Raji (cell line): Measurements from ENCODE around the gene OTOF.

ENCODE experiments used
- POLR2A ChIP-seq: IDR thresholded peaks from 2 replicates; pipeline ENCODE4 v1.6.1; 2011; ENCODE audit warnings: low read depth, low read length, control low read depth; ENCODE audit not compliant: insufficient read depth

OTOF gene

GRCh38 chr2:26510344-26510973 is 32.5 kb upstream of the OTOF start:
- TF ChIP-seq POLR2A = no peak

GRCh38 chr2:26509141-26509540 is 31.2 kb upstream of the OTOF start:
- no peak for TF ChIP-seq POLR2A

- no peak for TF ChIP-seq POLR2A
Measured at GRCh38 chr2:26507932-26508331, 30.0 kb upstream of the OTOF start.

DNA sequence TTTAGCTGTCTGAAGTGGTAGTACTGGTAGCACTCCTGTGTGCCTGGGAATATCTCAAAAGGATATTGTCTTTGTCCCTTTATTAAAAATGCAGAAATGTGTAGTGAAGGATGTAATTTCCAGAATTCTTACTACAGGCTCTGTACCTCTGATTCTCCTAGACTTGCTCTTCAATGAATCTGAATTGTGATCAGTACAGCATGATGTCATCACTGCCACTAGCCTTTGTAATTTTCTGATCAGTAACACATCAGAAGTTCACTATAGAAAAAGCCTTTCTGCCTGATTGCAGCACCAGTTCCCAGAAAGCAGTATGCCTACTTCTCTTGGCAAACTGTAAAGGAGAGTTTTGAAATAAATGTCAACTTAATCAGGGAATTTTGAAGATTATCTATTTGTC is 29.2 kb upstream of the OTOF start:
- TF ChIP-seq POLR2A = no peak

DNA sequence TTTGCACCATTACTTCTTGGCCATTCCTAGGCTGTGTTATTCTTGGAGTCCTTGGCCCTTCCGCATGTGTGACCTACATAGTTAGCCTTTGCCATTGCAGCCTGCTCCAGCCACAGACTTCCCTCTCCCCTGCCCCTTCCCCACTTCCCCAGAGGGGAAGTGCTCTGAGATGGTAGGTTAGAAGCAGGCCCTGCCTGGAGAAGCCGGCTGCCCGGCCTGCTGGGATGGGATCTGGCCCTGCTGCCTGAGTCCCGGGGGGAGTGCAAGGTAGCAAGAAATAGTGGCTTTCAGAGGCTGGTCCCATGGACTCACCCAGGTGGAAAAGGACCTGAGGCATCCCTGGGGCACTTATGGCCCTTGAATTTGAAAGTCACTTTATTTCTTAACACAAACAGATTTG is 28.4 kb upstream of the OTOF start:
- TF ChIP-seq POLR2A = no peak

DNA sequence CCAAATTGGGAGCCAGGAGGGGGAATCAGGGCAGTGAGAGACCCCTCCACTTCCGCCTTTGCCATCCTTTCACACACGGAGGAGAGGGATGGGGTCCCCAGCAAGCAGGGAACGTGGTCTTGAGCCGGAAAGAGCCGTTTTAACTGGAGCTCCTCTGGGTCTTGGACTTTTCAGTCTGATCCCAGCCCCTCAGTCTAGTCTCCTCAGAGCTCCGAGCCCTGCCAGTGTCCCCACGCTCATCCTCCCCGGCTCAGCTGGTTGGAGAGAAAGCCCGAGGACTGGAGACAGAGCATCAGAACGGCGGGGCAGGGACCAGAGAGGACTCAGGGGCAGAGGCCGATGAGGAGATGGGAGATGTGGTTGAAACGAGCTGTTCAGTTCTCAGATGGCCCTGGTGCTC is 26.1 kb upstream of the OTOF start:
- no peak for TF ChIP-seq POLR2A

DNA sequence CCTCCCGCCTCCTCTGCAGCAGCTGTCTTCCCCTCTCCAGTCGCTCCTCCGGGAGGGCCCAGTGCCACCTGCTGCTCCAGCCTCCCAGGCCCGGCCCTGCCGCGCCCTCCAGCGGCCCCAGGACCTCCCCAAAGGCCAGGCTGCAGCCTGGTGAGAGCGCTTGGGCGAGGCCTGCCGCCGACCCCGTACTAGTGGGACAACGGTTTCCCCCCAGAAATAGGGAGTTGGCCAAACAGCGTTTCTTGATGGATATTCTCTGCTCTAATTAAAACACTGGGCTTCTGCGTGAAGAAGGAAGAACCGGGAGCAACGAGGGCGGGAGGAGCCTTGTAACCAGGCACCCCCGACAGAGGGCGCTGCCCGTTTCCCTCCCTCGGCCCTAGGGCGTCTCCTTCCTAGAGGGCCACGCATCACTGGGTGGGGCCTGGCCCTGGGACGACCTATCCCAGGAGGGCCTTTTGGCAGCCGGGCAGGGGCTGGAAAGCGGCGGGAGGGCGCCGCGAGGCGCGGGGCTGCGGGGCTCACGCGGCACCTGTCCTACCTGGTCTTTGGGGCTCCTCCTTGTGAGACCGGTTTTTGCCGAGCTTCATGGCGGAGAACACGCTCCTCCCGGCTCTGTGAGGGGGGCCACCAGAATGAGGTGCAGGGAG is 25.4 kb upstream of the OTOF start:
- no peak for TF ChIP-seq POLR2A

GRCh38 chr2:26500406-26500805 is 22.5 kb upstream of the OTOF start:
- TF ChIP-seq POLR2A = no peak

GRCh38 chr2:26495705-26496297 is 17.9 kb upstream of the OTOF start:
- TF ChIP-seq POLR2A = no peak

DNA sequence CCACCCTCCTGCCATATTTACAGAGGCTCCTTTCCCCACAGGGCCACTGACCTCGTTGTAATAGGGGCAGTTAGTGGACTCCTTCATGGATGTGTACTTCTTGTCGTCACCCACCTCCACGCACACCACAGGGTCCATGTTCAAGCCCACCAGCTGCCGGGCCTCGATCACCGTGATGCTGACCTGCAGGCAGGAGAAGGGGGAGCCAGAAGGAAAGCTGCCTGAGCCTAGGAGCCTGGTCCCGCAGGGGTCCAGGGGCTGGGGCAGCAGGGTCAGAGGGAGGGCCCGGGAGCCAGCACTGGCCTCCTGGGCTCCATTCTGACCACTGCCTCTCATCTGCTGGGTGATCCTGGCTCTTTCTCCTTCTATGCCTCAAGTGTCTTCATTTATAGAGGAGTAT is 17.0 kb upstream of the OTOF start:
- no peak for TF ChIP-seq POLR2A

GRCh38 chr2:26494199-26494598 is 16.3 kb upstream of the OTOF start:
- TF ChIP-seq POLR2A = no peak

- TF ChIP-seq POLR2A = no peak
Measured at GRCh38 chr2:26493566-26493965, 15.6 kb upstream of the OTOF start.

GRCh38 chr2:26492749-26493515 is 15.0 kb upstream of the OTOF start:
- no peak for TF ChIP-seq POLR2A

DNA sequence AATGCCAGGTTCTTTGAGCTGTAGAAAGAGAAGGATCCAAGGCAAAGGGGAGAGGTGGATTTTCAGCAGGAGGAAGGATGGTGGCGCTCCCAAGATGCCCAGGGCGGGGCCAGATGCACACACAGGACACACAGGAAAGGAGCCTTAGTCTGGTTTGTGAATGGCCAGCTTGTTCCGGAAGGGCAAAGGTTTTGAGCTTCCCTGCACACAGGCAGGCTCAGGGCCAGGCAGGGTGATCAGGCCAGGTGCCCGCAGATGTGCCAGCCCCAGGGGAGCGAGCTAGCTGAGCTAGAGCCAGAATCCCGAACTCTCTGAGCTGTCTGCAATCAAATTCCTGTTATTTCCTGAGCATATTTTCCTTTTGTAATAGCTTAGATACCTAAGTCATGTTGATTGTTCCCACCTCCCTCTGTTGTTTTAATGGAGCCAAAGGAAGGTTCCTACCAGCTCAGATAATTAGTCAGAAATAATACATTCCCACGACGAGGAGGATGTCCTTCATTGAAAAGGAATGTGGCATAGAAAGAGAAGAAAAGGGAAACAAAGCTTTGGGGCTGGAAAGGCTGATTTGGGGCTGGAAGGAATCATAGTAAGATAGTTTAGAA is 13.7 kb upstream of the OTOF start:
- no peak for TF ChIP-seq POLR2A

DNA sequence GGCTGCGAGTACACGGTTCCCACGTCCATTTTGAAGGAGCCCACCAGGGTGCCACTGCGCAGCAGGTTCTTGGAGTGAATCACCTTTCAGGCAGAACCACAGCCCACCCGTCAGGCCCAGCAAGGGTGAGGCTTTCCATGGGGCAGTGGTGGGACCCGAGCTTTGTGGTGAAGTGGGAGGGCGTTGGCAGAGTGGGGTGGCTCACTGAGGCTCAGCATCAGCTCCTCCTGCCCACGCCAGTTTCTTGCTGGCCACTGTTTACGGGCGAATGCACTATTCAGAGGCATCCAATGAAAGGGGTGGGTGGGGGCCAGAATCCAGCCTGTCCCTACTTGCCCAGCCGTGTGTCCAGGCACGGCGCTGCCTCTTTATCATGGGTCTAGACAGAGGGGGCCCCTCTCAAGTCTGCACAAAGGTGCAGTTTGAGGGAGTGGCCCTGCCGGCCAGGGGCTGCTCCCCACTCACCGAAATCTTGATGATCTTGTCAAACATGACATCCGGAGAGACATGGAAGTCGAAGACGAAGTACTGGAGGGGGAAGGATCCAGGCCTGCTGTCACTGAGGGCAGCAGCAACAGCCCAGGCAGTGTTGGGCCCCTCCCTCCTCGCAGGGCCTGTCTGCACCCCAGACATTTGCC is 11.4 kb upstream of the OTOF start:
- TF ChIP-seq POLR2A = no peak
